ENCODE measurements around the gene OXSR1.

GRCh38 chr3:38207254-38208003 is 42.1 kb downstream of the OXSR1 start:
- no peak for TF ChIP-seq KDM1A (IDR thresholded peaks at IDR 0.05; ENCODE audit: borderline replicate concordance)
- TF ChIP-seq CTCF (IDR thresholded peaks at IDR 0.05 in 2 of 3, conservative IDR thresholded peaks at IDR 0.05 in 1 of 3; ENCODE audit: control insufficient read depth in 2 of 3, extremely low read depth in 1 of 3, insufficient read depth in 1 of 3, low read depth in 3 of 3, low read length in 3 of 3), result no peak

Data from GM12878 (cell line).